IPS-NIHi7 (cell line): ENCODE results near the gene LRP6.
A peak's percentile ranks its signal among the peaks of the same experiment; 100 is the strongest.
"Not testable (repeated sequence)": the region's sequence is repeated elsewhere in the genome, so short reads cannot be mapped to it uniquely, and the experiment has no call there.

Source experiments
- DNase-seq: peaks from one replicate; pipeline ENCODE4 v3.0.0; 2012; ENCODE audit warnings: mixed read lengths; ENCODE audit errors: extremely low spot score

Gene LRP6

GRCh38 chr12:12266873-12267741 is at the start of gene LRP6:
Gene LRP6, minus strand, starts transcription at chr12:12267044. Its CDS starts 309 bp downstream, at chr12:12266735.
- peak; percentile 92 for DNase-seq

- no peak for DNase-seq
Observed at GRCh38 chr12:12315838-12316237, 49.0 kb upstream of the LRP6 start.

GRCh38 chr12:12310695-12311094 is 43.9 kb upstream of the LRP6 start:
- DNase-seq, result not testable (repeated sequence)

- DNase-seq, result no peak
Observed at GRCh38 chr12:12305568-12306300, 38.9 kb upstream of the LRP6 start.

GRCh38 chr12:12302976-12303375 is 36.1 kb upstream of the LRP6 start:
- DNase-seq, result no peak

- DNase-seq, result no peak
Observed at GRCh38 chr12:12301122-12301521, 34.3 kb upstream of the LRP6 start.

- DNase-seq, result no peak
Observed at GRCh38 chr12:12297201-12297830, 30.5 kb upstream of the LRP6 start.

- peak; percentile 78 for DNase-seq
Observed at GRCh38 chr12:12294215-12295005, 27.6 kb upstream of the LRP6 start.

GRCh38 chr12:12290206-12290605 is 23.4 kb upstream of the LRP6 start:
- no peak for DNase-seq

GRCh38 chr12:12286441-12286840 is 19.6 kb upstream of the LRP6 start:
- no peak for DNase-seq

GRCh38 chr12:12282761-12283425 is 16.0 kb upstream of the LRP6 start:
- DNase-seq, result no peak

- no peak for DNase-seq
Observed at GRCh38 chr12:12282202-12282601, 15.4 kb upstream of the LRP6 start.

- DNase-seq, result no peak
Observed at GRCh38 chr12:12281134-12281533, 14.3 kb upstream of the LRP6 start.

GRCh38 chr12:12278899-12279298 is 12.1 kb upstream of the LRP6 start:
- DNase-seq, result no peak

GRCh38 chr12:12275874-12276273 is 9.0 kb upstream of the LRP6 start:
- DNase-seq, result no peak

GRCh38 chr12:12273291-12273957 is 6.6 kb upstream of the LRP6 start:
- DNase-seq, result no peak

GRCh38 chr12:12272869-12273268 is 6.0 kb upstream of the LRP6 start:
- DNase-seq, result peak; percentile 22

- no peak for DNase-seq
Observed at GRCh38 chr12:12270226-12270625, 3.4 kb upstream of the LRP6 start.

GRCh38 chr12:12267742-12268200 is 927 bp upstream of the LRP6 start:
- peak; percentile 47 for DNase-seq

GRCh38 chr12:12266389-12266872 is 413 bp downstream of the LRP6 start:
- DNase-seq, result peak; percentile 61
